GM18861 (cell line): ENCODE data around the gene RUSC2.
"Not testable (repeated sequence)": the region's sequence is repeated elsewhere in the genome, so short reads cannot be mapped to it uniquely, and the experiment has no call there.

Source experiments
- ATAC-seq: cut with Tn5 transposase; IDR thresholded peaks from one replicate; pipeline ENCODE4 v1.9.1; 2021; ENCODE audit not compliant: unreplicated experiment

The RUSC2 gene

GRCh38 chr9:35493119-35493518 lies 3.2 kb downstream of the RUSC2 start:
- ATAC-seq, result not testable (repeated sequence)

GRCh38 chr9:35495984-35496383 lies 6.1 kb downstream of the RUSC2 start:
- no peak for ATAC-seq

DNA sequence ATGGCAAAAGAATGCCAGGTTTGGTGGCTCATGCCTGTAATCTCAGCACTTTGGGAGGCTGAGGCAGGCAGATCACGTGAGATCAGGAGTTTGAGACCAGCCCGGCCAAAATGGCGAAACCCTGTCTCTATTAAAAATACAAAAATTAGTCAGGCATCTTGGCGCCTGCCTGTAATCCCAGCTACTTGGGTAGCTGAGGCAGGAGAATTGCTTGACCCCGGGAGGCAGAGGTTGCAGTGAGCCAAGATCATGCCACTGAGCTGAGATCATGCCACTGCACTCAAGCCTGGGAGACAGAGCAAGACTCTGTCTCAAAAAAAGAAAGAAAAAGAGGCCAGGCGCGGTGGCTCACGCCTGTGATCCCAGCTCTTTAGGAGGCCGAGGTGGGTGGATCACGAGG lies 8.3 kb downstream of the RUSC2 start:
- not testable (repeated sequence) for ATAC-seq

- no peak for ATAC-seq
Observed at GRCh38 chr9:35499029-35499700, 9.3 kb downstream of the RUSC2 start.

- no peak for ATAC-seq
Observed at GRCh38 chr9:35499701-35500030, 9.8 kb downstream of the RUSC2 start.

DNA sequence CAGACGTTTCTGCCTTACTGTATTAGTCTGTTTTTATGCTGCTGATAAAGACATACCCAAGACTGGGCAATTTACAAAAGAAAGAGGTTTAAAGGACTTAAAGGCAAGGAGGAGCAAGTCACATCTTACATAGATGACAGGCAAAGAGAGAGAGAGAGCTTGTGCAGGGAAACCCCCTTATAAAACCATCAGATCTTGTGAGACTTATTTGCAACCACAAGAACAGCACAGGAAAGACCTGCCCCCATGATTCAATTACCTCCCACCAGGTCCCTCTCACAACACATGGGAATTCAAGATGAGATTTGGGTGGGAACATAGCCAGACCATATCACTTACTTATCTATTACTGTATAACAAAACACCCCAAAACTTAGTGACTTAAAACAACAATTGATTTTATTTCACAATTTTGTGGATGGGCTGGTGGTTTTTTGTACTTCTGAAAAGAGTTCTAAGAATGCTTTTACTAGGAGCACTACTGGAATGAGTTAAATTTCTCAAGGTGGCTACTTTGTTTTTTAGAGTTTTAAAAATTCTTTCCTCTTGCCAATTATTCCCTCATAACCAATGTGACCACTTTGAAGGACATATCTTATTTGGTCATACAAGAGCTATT lies 10.3 kb downstream of the RUSC2 start:
- no peak for ATAC-seq

- no peak for ATAC-seq
Observed at GRCh38 chr9:35501946-35502345, 12.0 kb downstream of the RUSC2 start.

GRCh38 chr9:35506359-35506758 lies 16.4 kb downstream of the RUSC2 start:
- no peak for ATAC-seq

GRCh38 chr9:35508069-35508468 lies 18.2 kb downstream of the RUSC2 start:
- ATAC-seq, result no peak

DNA sequence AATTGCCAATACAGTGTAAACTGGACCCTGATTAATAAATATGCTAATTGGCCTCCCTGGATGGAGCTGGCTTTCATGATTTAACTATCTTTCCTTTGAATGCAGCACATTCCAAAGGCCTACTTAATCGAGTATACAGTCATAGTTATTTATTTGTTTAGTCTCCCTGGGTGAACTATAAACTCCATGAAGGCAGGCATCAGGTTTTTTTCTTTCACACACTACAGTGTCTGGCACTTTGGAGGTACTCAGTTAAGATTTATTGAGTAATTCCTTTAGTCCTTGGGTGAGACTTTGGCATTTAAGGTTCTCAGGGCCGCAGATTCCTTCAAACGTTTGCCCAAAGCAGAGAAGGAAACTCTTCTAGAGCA lies 20.5 kb downstream of the RUSC2 start:
- ATAC-seq, result no peak

- no peak for ATAC-seq
Observed at GRCh38 chr9:35510754-35511428, 21.0 kb downstream of the RUSC2 start.

- ATAC-seq, result no peak
Observed at GRCh38 chr9:35511453-35511852, 21.5 kb downstream of the RUSC2 start.

DNA sequence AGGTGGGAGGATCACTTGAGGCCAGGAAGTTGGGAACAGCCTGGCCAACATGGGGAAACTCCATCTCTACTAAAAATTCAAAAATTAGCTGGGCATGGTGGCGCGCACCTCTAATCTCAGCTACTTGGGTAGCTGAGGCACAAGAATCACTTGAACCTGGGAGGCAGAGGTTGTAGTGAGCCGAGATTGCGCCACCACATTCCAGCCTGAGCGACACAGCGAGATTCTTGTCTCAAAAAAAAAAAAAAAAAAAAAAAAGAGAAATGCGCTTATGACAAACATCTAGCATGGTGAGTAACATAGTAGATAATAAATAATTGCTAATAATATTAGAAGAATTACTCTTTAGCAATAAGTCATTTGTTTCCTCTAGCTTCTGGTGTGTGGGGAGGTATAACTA lies 25.9 kb downstream of the RUSC2 start:
- no peak for ATAC-seq

DNA sequence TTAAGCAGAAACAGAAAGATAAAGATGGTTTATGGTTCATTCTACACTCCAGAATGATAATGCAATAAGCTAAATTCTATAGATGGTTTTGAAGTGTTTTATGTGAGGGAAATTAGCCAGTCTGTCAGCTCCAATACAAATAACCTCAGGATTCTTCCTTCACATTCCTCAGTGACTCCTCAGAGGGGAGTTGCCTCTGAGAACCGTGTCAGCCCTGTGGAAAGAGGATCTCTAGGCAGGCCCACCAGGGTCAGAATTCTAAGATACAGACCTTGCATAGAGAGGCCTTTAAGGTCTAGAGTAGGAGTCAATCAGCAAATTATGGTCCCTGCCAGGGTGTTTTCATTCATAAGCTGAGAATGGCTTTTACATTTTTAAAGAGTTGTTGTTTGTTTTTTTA lies 26.6 kb downstream of the RUSC2 start:
- ATAC-seq, result no peak

- no peak for ATAC-seq
Observed at GRCh38 chr9:35517131-35517530, 27.2 kb downstream of the RUSC2 start.

DNA sequence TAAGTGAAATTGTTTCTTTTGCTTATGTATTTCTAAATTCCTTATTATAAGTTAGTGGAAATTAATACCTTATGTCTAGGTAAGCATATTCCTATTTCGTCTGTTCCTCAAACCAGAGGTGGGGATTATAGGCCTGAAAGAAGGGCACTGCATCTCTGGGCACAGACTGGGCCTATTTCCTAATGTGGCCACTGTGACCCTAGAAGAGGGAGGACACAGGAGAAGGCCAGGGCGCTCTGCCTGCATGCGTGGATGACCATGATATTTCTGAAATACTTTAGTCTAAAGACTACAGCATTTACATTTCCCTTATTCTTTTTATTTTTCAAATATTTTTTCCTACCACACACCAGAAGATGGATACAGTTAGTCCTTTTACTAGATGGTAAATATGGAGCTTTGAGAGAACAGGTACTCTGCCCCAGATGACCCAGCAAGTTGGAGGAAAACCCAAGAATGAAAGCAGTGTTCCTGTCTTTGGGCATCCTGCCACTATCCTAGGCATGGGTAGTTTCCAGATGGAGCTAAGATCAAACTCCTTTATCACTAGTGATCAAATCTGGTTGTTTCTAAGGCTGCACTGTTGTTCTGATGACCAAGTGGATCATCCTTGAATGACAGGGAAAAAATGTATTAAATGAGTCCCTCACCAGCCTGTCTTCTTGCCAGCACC lies 27.8 kb downstream of the RUSC2 start:
- no peak for ATAC-seq

- ATAC-seq, result no peak
Observed at GRCh38 chr9:35518225-35518821, 28.4 kb downstream of the RUSC2 start.

GRCh38 chr9:35518981-35519679 lies 29.2 kb downstream of the RUSC2 start:
- no peak for ATAC-seq

- ATAC-seq, result no peak
Observed at GRCh38 chr9:35519692-35520363, 29.9 kb downstream of the RUSC2 start.

GRCh38 chr9:35520364-35520710 lies 30.4 kb downstream of the RUSC2 start:
- ATAC-seq, result no peak

DNA sequence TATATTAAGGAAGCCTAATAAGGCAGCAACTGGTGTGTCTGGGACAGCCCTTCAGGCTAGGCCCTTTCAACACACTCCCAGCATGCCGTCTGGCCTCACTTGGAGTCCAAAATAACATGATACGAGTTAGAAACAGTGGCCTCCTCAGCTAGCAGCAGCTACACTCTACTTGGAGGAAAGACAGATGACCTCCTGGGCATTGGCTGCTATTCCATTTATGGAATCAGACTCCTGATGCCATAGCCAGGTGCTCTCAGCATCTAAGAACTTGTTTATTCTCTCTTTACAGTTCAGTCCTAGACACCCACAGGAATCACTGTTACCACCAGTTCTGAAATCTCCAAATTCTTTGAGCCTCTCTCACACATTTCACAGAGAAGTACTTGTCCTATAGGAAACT lies 31.8 kb downstream of the RUSC2 start:
- ATAC-seq, result no peak
